Measurements from ENCODE around the gene DNM1. TPM values are rescaled to one million over a fixed set of nuclear protein-coding genes. Genes with fewer than 3 reads are reported as not detected.

The DNM1 gene
- total and polyA plus RNA-seq, 2 donors (not counting 3 experiments of a cell fraction or from before 2014, with no cell fraction given) = 0.59 to 2.9 TPM

DNA sequence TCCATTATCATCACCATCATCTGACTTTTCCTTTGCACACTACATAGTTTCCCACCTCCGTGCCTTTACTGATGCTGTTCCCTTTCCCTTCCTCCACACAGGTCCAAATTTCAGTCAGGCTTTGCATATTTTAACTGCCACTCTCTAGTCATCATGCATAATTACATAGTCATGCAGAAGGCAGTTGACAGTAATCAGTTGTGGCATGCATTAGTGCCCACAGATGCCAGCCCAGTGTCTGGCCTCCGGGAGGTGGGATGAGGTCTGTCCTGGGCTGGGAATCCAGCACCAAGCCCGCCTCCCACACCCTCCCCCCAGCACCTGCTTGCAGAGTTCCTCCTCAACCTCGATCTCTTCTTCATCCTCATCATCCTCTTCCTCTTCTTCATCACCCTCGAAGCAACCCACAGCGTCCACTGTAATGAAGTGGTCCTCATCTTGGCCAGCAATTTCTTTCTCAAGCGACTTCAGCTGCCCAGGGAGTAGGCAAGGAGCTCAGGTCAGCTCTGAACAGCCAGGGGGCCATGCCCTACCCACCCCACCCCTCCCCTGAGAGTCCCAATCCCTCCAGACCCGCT, 34.4 kb upstream of the DNM1 start:
- H3K9me1 ChIP-seq (replicated peaks; ENCODE audit: control insufficient read depth, extremely low read depth, insufficient read depth, low read length) = no peaks in the 10 kb centered on the region
- DNase-seq (ENCODE audit: low read depth, low spot score) (no peak), FAIRE-seq (no peak)
- H3K4me1 ChIP-seq (ENCODE audit: control insufficient read depth, extremely low read depth, insufficient read depth, low read length) = no peaks in the 10 kb centered on the region
- H3K9ac ChIP-seq (replicated peaks; ENCODE audit: extremely low read depth, insufficient read depth, low read length) = no peak overlapping the region
- no peak overlapping the region for H3K4me3 ChIP-seq (replicated peaks in 1 of 3; ENCODE audit: insufficient read depth in 1 of 3, low read depth in 1 of 3, low read length in 3 of 3)
- no TSS peak for BruUV-seq (replicated peaks)
- no peak for TF ChIP-seq GATA2 (IDR thresholded peaks at IDR 0.05; ENCODE audit: insufficient read depth, insufficient read length, low read depth, low read length)
- no peak for TF ChIP-seq MYC (IDR thresholded peaks at IDR 0.05; ENCODE audit: low read depth, low read length)
- TF ChIP-seq, protein P1, sequence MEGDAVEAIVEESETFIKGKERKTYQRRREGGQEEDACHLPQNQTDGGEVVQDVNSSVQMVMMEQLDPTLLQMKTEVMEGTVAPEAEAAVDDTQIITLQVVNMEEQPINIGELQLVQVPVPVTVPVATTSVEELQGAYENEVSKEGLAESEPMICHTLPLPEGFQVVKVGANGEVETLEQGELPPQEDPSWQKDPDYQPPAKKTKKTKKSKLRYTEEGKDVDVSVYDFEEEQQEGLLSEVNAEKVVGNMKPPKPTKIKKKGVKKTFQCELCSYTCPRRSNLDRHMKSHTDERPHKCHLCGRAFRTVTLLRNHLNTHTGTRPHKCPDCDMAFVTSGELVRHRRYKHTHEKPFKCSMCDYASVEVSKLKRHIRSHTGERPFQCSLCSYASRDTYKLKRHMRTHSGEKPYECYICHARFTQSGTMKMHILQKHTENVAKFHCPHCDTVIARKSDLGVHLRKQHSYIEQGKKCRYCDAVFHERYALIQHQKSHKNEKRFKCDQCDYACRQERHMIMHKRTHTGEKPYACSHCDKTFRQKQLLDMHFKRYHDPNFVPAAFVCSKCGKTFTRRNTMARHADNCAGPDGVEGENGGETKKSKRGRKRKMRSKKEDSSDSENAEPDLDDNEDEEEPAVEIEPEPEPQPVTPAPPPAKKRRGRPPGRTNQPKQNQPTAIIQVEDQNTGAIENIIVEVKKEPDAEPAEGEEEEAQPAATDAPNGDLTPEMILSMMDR (IDR thresholded peaks at IDR 0.05; ENCODE audit: extremely low read depth in 1 of 2, insufficient read depth in 1 of 2, low read depth in 1 of 2, low read length in 2 of 2) = no peak
- TF ChIP-seq EZH2 (IDR thresholded peaks at IDR 0.05; ENCODE audit: borderline replicate concordance, low read depth, low read length, severe bottlenecking) = no peak
- no peak for TF ChIP-seq FOS (IDR thresholded peaks at IDR 0.05; ENCODE audit: borderline replicate concordance, insufficient read depth, low read length)
- POLR2A ChIA-PET = no interaction called here
- H3K4me2 ChIP-seq (ENCODE audit: insufficient read depth, low read length) = no peak overlapping the region
- no peak overlapping the region for H2AFZ ChIP-seq (ENCODE audit: low read depth, low read length)
- no peaks in the 10 kb centered on the region for H3K27me3 ChIP-seq (ENCODE audit: control insufficient read depth in 2 of 2, insufficient read depth in 2 of 2, low read length in 2 of 2)
- CTCF ChIA-PET = no interaction called here
- H3K27ac ChIP-seq (ENCODE audit: insufficient read depth, low read depth, low read length) = no peak overlapping the region
- no peaks in the 10 kb centered on the region for H3K79me2 ChIP-seq (ENCODE audit: control insufficient read depth, insufficient read depth, low read length)
- peaks cover 4 to 48% of the 10 kb centered on the region in 2 experiments for H3K36me3 ChIP-seq (ENCODE audit: control insufficient read depth in 2 of 2, extremely low read depth in 1 of 2, insufficient read depth in 2 of 2, low read length in 2 of 2)
- H4K20me1 ChIP-seq (replicated peaks; ENCODE audit: control insufficient read depth, extremely low read depth, insufficient read depth, low read length) = no peaks in the 10 kb centered on the region
- dilution Hi-C loops (cut with MboI; ENCODE audit: extremely low pct_ligation_motif_present, low sequenced_read_pairs) (no loop called here), intact Hi-C loops (cut with micrococcal nuclease) (no loop called here)
- no peaks in the 10 kb centered on the region for H3K9me3 ChIP-seq (replicated peaks; ENCODE audit: control insufficient read depth, insufficient read depth, low read length)

DNA sequence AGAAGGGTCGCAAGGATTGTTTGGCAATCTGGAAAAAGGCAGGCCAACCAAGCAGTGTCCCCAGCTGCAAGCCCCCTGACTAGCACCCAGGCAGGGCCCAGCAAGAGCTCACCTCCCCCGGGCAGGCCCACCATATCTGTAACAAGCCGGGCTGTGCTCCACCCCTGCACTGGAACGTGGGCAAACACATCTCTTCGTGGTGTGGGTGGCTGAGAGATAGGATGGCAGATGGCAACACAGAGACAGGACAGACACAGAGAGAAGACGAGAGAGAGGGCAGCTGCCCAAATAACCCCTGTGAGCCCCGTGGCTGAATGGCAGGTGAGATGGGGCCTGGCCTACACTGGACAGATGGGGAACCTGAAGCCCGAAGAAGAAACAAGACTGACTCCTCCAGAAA, 33.7 kb upstream of the DNM1 start:
- H3K27ac ChIP-seq (ENCODE audit: insufficient read depth, low read depth, low read length) = no peak overlapping the region
- no TSS peak for BruUV-seq (replicated peaks)
- TF ChIP-seq, protein P2, sequence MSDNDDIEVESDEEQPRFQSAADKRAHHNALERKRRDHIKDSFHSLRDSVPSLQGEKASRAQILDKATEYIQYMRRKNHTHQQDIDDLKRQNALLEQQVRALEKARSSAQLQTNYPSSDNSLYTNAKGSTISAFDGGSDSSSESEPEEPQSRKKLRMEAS (IDR thresholded peaks at IDR 0.05; ENCODE audit: insufficient read depth, insufficient read length) = no peak
- TF ChIP-seq GATA2 (IDR thresholded peaks at IDR 0.05; ENCODE audit: insufficient read depth, insufficient read length, low read depth, low read length) = no peak
- TF ChIP-seq POLR2A (IDR thresholded peaks at IDR 0.05; ENCODE audit: low read depth, low read length) = no peak
- no peak for TF ChIP-seq MYC (IDR thresholded peaks at IDR 0.05; ENCODE audit: low read depth, low read length)
- no peak for TF ChIP-seq POLR2AphosphoS5 (IDR thresholded peaks at IDR 0.05; ENCODE audit: insufficient read depth, low read depth, low read length)
- DNase-seq (ENCODE audit: low read depth, low spot score) = no peak
- no peak overlapping the region for H2AFZ ChIP-seq (ENCODE audit: low read depth, low read length)
- no peaks in the 10 kb centered on the region for H3K9me3 ChIP-seq (replicated peaks; ENCODE audit: control insufficient read depth, insufficient read depth, low read length)
- H3K9me1 ChIP-seq (replicated peaks; ENCODE audit: control insufficient read depth, extremely low read depth, insufficient read depth, low read length) = no peaks in the 10 kb centered on the region
- no peaks in the 10 kb centered on the region for H3K27me3 ChIP-seq (ENCODE audit: control insufficient read depth in 2 of 2, insufficient read depth in 2 of 2, low read length in 2 of 2)
- no peak for FAIRE-seq
- H4K20me1 ChIP-seq (replicated peaks; ENCODE audit: control insufficient read depth, extremely low read depth, insufficient read depth, low read length) = no peaks in the 10 kb centered on the region
- no peaks in the 10 kb centered on the region for H3K79me2 ChIP-seq (ENCODE audit: control insufficient read depth, insufficient read depth, low read length)
- no peak overlapping the region for H3K4me3 ChIP-seq (replicated peaks in 1 of 3; ENCODE audit: insufficient read depth in 1 of 3, low read depth in 1 of 3, low read length in 3 of 3)
- no peak overlapping the region for H3K4me2 ChIP-seq (ENCODE audit: insufficient read depth, low read length)
- ChIA-PET CTCF (interaction anchor here (0.8 kb wide), 1 partner anchor 12 kb away, joined by 3 read pairs; no protein-coding TSS in a partner anchor), POLR2A (no interaction called here)
- H3K9ac ChIP-seq (replicated peaks; ENCODE audit: extremely low read depth, insufficient read depth, low read length) = no peak overlapping the region
- dilution Hi-C loops (cut with MboI; ENCODE audit: extremely low pct_ligation_motif_present, low sequenced_read_pairs) (no loop called here), intact Hi-C loops (cut with micrococcal nuclease) (no loop called here)
- H3K4me1 ChIP-seq (ENCODE audit: control insufficient read depth, extremely low read depth, insufficient read depth, low read length) = no peaks in the 10 kb centered on the region
- peaks cover 8 to 44% of the 10 kb centered on the region in 2 experiments for H3K36me3 ChIP-seq (ENCODE audit: control insufficient read depth in 2 of 2, extremely low read depth in 1 of 2, insufficient read depth in 2 of 2, low read length in 2 of 2)
